Activated T-helper 9 cell treated with anti-CD3 and anti-CD28 coated beads, Interleukin-2, amount 50 U/mL, for 16 hours (primary cell): ENCODE data around the gene ZNF275.
"Not testable (repeated sequence)": the region's sequence is repeated elsewhere in the genome, so short reads cannot be mapped to it uniquely, and the experiment has no call there.

Experiments
- DNase-seq: peaks from one replicate; pipeline ENCODE4 v3.0.0-alpha.2; 2020; ENCODE audit warnings: low read depth

ZNF275 gene

GRCh38 chrX:153361781-153362397, 27.9 kb downstream of the ZNF275 start:
- DNase-seq, result no peak

GRCh38 chrX:153365670-153366069, 31.7 kb downstream of the ZNF275 start:
- no peak for DNase-seq

GRCh38 chrX:153366119-153366518, 32.2 kb downstream of the ZNF275 start:
- no peak for DNase-seq

- no peak for DNase-seq
Measured at GRCh38 chrX:153366878-153367538, 33.1 kb downstream of the ZNF275 start.

DNA sequence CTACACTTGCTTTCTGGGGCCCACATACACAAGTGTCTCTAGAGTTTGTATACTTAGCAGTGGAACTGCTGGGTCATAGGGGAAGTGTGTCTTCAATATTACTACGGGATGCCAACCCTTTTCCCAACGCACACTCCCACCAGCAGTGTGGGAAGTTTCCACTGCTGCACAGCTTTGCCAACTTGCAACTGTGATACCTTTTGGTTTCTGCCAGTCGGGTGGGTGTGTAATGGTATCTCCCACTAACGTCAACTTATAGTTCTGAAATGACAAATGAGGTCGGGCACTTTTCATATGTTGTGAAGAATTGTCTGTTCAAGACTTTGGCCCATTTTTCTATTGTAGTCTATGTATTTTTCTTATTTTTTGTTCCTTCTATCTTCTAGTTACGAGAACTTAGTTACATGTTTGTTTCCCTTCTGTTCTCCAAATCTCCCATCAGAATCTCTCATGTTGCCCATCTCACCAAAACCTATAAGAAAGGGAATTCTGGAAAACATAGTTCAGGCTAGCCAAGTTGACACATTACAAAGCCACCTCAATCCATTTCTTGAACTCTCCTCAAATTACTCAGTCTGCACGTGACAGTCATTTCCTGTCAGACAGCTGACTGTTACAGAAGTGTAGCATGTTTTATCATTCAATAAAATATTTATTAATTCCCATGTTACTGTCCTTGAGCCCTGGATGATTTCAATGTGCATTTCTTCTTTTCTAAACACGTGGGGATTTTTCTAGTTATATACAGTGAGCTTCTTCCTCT, 36.5 kb downstream of the ZNF275 start:
- no peak for DNase-seq

GRCh38 chrX:153371256-153371655, 37.3 kb downstream of the ZNF275 start:
- DNase-seq, result no peak

- no peak for DNase-seq
Measured at GRCh38 chrX:153372949-153373348, 39.0 kb downstream of the ZNF275 start.

- DNase-seq, result no peak
Measured at GRCh38 chrX:153374426-153374825, 40.5 kb downstream of the ZNF275 start.

DNA sequence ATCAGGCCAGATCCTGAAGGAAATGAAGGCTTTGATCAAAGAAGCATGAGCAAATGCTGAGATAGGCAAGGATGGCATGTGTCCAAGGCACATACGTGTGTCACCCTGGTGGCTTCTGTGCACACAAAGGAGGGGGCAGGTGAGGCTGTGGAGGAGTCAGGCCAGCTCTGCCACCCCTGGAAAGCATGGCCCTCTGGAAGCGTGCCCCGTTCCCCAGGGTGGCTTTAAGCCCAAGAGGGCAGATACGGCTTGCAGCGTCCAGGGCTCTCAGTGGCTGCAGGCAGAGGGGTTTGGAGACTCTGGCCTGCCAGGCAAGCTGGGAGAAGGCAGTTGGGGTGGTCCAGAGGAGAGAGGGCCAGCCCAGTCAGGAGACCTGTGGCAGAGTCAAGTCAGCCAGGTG, 41.6 kb downstream of the ZNF275 start:
- DNase-seq, result no peak

GRCh38 chrX:153377727-153378126, 43.8 kb downstream of the ZNF275 start:
- no peak for DNase-seq

DNA sequence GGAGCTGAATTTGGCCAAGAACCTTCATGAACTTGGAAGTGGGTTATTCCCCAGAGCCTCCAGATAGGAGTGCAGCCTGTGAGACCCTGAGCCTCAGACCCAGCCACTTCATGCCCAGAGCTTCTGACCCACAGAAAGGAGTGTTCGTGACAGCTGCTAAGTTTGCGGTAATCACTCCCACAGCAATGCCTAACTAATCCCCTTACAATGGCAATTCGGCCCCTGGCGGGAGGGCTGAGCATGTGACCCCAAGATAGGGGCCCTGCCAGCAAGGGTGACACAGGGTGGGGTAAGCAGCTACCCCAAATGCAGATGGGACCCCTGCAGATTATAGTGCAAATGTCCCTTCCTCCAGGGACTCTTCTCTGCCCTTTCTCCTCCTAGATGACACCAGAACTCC, 44.7 kb downstream of the ZNF275 start:
- DNase-seq, result no peak

- no peak for DNase-seq
Measured at GRCh38 chrX:153379508-153379907, 45.6 kb downstream of the ZNF275 start.

GRCh38 chrX:153379971-153380581, 46.1 kb downstream of the ZNF275 start:
- no peak for DNase-seq

GRCh38 chrX:153380691-153381090, 46.7 kb downstream of the ZNF275 start:
- DNase-seq, result no peak

DNA sequence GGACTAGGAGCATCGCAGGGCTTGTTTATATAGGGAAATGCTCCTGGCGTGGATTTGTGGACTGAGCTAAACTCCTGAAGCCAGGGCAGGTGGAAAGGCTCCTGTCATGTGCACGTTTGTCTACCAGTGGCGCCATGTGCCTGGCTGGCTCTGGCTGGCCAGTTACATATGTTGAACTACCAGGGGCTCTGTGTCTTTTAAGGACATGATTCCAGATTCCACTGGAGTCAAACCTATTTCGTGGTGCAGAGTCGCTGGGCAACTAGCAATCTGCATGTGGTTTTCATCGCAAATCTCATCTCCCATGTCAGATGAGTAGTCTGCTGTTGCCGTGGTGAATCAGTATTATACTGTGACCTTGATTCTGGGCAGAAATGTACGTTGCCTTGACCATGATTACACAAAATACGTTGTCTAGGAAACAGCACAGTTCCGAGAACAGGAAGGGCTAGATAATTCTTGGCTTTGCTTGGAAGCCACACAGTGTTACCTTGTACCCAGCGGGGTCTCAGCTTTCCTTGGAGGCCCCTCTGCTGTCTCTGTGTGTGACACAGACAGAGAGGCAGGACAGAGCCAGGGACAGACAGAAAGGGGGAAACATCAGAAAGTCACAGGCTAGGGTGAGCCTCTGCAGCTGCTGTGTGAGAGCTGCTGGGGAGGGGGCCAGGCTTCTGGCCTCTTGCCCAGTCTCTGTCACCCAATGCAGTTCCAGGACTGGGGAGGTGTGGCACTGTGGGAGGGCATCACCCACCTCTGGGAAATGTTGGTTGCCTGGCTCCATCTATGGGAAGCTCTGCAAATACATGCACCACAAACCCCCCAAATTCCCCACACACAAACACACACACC, 48.0 kb downstream of the ZNF275 start:
- DNase-seq, result no peak

- no peak for DNase-seq
Measured at GRCh38 chrX:153382563-153383482, 48.9 kb downstream of the ZNF275 start.

GRCh38 chrX:153384390-153384789, 50.4 kb downstream of the ZNF275 start:
- DNase-seq, result no peak

GRCh38 chrX:153384973-153385372, 51.0 kb downstream of the ZNF275 start:
- not testable (repeated sequence) for DNase-seq

- DNase-seq, result no peak
Measured at GRCh38 chrX:153386097-153386496, 52.1 kb downstream of the ZNF275 start.

DNA sequence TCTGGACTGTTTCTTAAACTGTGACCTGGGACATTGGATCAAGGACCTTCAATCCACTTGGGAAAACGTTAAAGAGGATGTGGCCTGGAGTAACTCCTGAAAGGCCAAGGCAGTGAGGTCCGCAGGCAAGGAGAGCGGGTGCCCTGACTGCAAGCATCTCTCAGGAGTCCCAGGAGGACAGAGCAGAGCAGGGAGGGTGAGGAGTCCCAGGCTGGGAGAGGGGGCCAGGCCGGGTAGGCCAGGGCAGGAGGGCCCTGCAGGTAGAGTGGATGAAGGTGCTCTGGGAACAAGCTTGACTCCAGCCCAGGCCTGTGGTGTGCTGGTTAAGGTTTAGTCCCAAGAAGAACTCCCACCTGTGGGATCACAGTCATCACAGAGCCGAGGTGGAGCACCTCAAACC, 53.4 kb downstream of the ZNF275 start:
- no peak for DNase-seq
